Measurements from ENCODE around the gene MOB3A.
"Not testable (repeated sequence)": the region's sequence is repeated elsewhere in the genome, so short reads cannot be mapped to it uniquely, and the experiment has no call there.

MOB3A gene

DNA sequence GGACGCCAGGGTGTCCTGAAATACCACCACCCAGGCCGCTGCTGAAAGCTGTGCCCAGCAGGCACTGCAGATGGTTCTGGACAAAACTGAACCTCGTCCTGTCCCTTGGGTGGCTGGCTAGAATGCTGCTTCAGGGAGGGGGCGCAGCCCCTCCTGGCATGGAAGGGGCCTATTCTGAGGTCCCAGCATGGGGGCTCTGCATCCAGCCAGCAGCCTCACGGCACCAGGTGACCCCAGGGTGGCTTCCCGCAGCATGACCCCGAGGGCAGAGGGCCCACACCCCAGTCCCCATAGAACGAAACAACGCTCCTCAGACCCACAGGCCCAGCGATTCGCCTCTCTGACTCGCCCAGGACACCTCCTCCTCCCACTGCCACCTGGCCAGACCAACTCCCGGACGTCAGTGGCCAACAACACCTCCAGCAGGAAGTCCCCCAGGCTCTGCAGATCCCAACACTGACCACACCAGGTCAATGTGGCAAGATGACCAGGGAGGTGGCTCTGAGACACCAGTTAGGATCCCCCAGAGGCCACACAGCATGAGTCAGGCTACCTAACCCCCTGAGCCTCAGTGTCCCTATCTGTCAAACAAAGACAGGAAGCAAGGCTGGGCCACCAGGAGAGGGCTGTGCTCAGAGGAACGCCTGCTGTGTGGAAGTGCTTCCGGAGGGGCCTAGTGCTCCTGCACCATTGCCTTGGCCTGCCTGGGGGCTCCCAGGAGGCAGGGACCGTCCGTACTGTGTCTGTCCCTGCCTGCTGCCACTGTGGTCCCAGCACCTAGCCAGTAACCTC is 51.2 kb downstream of the MOB3A start:
- no peak for DNase-seq

DNA sequence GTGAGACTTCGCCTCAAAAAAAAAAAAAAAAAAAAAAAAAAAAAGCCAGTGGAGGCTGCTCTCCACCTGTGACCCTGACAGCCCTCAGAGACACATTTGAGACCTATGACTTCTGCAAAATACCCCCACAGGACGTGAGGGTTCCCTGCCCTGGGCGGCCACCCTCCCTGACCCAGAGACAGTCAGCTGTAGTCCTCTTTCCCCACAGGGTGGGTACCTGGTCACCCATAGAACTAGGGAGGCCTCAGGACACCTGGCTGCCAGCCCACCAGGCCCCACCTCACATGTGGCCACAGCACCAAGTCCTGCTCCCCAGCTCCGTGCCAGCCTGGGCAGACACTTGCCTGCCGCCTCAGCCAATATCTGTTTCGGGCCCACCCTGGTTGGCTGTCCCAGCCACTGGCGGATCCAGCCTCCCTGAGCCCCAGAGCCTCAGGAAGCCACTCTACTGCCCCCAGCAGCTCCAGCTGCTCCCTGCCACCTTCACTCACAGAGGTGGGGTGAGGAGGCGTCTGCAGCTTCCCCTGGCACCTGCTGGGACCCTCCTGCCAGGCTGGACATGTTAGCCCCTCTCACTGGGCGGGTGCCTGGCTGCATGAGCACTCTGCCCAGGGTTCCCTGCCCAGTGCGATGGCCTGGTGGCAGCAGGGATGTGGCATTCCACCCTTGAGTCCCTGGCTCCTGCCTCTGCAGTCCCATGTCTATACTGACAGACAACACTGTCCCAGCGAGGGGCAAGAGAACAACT is 52.0 kb downstream of the MOB3A start:
- no peak for DNase-seq

DNA sequence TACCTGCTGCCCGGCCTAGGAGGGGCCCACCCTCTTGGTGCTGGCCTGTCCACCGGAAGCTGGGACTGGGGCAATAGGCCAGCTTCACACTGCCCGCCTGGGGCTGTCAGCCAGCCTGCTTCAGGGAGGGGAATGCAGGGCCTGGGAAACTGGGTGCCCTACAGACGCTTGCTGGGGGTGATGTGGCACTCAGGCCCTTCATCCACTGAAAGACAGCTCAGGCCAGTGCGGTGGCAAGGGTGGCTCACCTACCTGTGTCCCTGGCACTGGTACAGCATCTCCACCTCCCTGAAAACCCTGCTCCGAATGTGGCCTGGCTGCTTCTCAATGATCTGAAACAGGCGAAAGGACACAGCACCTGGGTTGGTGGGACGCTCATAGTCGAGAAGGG is 52.9 kb downstream of the MOB3A start:
- DNase-seq: no peak

DNA sequence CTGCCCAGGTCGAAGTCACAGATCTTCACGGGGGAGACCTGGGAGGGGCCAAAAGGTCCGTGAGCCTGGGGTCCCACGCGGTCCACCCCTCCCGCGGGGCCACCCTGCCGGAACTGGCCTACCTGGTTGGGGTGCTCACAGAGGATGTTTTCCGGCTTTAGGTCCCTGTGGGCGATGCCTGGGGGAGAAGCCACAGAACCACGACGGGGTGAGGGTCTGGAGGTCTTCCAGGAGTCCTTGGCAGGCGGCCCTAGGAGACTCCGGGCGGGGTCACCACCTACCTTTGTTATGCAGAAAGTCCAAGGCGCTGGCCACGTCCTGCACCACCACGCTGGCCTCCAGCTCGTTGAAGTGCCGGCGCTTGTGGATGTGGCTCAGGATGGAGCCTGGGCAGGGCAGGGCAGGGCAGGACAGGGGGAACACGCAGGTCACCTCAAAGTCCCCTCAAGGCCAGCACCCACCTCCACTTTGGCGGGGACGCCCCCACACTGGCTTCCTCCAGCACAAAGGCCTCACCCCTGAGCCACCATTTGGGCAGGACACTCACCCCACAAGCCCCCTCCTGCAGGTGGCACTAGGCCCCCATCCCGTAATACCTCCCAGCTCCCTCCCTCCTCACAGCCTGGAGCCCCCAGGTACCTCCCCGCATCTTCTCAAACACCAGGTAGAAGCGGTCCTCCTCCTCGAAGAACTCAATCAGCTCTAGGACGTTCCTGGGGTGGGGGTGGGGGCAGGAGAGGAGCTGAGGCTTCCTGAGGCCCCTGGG is 53.5 kb downstream of the MOB3A start:
- DNase-seq: no peak

DNA sequence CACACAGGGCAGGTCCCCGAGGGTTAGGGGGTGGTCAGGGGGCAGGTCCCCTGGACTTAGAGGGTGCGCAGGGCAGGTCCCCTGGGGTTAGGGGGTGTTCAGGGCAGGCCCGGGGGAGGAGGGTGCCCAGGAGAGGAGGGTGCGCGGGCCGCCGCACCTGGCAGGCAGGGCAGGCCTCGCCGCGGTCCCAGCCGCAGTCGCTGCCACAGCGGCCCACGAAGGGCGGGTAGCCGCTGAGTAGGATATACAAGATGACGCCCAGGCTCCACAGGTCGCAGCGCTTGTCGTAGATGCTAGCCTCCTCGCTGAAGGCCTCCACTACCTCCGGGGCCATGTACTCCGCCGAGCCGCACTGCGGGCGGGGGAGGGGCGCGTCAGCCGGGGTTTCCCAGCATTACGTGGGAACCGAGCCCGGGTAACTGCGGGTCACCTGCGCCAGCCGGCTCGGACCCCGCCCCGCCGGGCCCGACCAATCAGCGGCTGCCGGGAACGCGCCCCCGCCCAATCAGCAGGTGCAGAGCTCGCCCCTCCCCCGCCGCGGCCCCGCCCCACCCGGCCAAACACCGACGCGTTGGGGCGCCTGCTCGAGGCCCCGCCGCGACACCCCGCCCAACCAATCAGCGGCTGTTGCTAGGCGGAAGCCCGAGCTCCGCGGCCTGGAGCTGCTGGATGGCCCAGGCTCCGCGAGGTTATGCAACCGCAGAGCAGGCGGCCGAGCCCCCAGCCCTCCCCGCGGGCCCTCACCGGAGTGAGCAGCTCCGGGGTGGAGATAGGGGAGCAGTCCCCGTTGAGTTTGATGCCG is 54.2 kb downstream of the MOB3A start:
- peak; percentile 99 to 100 (median 100) for DNase-seq

DNA sequence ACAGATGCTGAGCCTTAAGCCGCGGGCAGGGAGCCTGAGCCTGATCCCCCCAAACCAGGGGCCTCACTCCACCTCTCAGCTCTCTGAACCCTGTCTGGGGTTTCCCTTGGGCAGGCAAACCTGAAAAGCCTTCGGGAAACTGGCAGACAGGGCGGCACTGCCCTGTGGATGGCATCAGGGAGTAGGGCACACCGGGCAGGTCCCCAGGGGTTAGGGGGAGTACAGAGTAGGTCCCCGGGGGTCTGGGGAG is 54.8 kb downstream of the MOB3A start:
- DNase-seq: no peak

DNA sequence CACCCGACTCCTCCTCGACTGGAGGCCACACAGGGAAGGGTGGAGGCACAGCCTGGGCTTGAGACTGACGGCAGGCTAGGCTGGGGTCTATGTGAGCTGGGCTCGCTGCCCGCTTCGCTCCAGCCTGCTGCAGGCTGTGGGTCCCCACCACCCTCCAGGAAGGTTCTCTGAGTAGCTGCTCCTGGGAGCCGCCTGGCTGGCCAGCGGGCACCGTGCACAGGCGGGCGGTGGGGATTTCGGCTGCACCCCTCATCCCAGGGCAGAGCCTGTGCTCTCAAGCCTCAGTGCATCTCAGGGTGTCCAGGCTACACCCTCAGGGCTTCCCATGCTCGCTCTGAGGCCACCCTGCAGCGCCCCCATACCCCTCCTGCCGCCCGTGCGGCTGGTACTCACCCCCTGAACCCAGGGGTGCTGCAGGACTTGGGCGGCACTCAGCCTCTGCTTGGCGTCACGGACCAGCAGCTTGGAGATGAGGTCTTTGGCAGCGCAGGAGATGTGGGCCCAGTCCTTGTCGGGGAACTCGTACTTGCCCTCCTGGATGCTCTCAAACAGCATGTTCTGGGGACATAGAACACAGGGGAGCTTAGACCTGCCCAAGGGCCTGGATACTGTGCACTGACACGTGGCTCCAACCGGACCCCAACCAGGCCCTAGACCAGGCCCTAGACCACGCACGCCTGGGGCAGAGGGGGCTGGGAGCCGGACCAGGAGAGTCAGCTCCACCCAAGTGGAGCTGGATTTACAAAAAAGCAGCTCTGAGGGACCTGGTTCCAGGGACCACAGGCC is 55.3 kb downstream of the MOB3A start:
- DNase-seq: no peak

DNA sequence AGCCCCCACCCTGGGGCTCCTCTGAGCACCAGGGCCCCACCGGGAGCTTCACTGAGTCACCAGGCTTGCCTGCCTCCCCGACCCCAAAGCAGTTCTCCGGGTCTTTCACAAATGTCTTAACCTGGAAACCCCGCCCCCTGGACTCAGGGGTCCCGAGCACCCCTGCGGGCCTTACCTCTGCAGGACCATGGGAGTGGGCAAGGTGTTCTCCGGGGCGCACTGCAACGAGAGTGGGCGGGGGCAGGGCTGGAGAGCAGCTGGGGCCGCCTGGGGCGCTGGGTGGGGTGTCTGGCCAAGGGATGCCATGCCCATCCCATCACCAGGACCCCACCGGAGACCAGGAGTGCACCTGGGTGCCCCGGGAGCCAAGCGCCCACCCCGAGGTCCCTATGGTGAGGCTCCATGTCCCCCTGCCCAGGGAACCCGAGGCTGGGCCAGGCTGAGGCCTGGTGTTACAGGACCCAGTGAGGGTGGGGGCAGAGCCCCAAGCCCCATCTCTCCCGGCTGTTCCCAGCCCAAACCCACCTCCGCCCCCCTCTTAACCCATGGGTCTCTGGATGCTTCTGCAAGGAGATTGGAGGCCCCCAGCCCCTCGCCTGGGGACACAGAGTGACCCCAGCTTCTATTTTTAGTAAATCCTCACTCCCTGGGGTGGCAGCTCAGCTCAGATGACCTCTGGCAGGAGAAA is 56.0 kb downstream of the MOB3A start:
- no peak for DNase-seq

DNA sequence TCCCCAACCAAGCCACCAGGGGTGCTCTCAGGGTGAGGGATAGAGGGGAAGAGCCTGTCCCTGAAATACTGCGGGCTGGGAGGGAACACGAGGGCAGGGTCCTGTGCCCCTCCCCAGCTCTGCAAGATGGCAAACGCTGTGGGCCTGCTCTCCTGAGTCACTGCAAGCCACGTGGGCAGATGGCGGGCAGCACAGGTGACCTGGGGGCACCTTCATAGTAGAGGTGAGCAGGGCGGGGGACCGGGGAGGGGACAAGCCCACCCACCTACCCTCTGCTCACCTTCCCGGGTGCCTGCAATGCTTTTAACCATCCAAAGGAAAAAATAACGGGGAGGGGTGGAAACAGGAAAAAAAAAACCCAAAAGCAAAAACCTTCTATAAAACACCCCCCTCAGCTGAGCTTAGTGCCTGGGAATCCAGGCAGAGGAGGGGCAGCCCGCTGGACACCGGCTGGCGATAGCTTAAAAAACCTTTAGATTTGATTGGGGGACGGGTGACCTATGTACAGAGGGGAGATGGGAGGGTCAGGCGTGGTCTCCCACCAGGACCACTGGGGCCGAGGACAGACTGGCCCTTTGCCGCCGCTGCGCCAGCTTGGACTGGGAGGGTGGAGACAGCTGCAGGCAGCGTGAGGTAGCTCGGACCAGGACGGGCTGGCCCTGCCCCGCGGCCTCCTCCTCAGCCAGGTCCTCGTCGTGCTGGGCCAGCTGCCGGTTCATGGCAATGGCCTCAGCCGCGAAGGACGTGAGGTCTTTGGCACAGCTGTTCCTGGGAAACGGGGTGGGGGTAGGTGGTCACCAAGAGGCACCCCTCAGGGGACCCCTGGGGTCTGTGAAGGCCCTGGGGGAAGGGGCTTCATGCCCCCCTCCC is 56.8 kb downstream of the MOB3A start:
- no peak for DNase-seq

DNA sequence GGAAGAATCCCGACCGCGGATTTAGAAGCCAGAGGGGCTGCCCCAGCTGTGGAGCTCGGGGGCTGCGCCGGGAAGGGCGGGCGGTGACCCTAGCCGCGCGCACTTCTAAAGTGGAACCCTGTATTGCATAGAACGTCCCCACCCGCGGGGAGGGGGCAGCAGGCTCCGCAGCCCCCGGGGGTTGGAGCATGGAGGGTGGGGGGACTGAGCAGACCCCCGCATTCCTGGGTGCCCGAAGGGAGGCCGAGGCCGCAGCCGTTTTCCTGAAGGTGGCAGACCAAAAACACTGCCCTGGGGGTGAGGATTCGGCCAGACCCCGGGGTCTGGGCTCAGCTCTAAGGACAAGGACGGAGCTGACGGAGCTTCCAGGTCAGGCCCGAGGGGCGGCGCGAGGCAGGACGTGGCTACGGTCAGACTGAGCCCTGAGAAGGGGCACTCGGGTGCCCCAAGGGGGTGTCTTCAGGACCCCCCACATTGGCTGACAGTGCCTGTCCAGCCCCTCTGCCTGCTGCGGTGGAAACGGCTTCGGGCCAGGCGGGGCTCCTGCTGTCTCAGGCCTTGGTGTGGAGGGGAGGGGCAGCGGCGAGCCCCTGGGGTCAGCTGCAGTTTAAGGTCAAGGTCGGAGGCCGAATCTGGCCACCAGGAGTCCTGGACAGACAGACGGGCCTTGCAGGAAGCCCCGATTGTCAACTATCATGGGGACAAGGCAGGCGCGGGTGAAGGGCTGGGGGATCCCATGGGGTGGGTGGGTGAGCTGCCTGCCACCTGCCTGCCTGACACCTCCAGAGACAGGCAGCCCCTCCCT is 57.6 kb downstream of the MOB3A start:
- no peak for DNase-seq

DNA sequence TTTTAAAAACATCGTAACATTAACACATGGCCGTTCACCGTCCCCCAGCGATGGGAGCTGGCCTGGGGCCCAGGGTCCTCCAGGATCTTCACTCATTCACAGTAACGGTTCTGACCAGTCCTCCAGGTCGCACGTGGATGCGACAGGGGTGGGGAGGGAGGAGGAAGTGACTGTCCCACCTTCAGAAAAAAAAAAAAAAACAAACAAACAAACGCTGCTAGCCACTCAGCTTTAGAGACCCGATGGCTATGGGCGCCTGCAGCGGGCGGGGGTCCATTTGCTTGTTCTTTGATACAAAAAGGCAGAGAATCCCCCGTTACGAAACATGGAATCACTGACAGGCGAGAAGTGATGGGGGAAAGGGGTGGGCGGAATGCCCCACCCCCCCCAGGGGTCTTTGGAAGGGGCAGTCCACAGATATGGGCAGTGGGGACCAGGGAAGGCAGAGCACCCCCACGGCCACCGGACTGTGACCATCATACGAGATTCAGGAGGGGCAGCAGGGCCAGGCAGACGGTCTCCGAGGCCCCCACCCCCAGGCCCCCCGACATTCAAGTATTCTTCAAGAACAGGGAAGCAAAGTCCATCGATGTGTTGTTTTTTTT is 58.4 kb downstream of the MOB3A start:
- no peak for DNase-seq

DNA sequence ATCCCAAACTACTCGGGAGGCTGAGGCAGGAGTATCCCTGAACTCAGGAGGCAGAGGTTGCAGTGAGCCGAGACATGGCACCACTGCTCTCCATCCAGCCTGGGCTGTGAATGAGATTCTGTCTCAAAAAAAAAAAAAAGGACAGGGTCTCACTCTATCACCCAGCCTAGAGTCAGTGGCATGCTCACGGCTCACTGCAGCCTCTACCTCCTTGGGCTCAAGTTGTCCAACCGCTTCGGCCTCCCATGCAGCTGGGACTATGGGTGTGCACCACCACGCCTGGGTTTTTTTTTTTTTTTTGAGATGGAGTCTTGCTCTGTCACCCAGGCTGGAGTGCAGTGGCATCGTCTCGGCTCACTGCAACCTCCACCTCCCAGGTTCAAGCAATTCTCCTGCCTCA is 59.7 kb downstream of the MOB3A start:
- no peak for DNase-seq

DNA sequence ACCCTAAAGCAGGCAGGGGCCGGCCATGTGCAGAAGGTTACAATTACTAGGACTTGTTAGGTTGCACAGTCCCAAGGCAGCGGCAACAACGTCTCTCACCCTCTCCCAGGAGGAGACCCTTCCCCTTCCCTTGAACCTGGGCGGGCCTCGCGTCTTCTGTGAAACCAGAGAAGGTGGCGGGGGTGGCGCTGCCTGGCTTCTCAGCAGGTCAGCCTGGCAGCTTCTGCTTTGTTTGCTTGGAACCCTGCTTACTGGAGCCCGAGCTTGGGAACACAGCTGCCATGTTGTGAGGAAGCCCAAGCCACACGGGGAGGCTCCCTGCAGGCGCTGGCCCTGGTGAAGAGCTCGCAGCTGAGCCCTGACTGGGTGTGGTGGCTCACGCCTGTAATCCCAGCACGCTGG is 60.5 kb downstream of the MOB3A start:
- DNase-seq: no peak

DNA sequence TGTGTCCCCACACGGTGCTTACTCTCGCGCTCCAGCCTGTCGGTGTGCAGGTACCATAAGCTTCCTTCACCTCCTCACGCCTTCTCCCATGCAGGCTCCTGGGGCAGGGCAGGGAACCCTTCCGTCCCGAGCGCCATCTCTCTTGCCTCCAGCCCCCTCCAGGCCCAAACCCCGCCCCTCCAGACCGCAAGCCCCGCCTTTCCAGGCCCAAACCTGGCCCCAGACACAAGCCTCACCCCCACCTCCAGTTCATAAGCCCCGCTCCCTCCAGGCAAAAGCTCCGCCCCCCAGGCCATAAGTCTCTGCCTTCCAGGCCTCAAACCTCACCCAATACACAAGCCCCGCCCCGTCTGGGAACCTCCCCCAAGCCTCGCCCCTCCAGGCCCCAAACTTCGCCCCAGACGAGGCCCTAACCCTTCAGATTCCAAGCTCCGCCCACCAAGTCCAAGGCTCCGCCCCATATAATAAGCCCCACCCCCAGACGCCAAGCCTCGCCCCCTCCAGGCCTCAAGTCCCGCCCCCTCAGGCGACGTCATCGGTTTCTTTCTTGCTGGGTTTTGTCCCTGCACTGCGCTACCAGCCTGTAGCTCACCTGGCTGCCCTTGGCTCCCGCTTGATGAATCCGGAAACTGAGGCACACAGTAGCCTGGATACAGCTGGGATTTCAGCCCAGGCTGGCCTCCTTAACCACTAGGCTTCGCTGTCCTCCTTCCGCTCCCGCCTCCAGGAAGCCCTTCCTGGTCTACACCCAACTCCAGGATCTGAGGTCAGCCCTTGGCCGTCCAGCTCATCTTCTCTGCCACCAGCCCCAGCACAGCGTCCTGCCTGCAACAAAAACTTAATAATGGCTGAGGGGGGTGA is 61.2 kb downstream of the MOB3A start:
- peak in 3 of 4 experiments; percentile 27 to 52 (median 34) for DNase-seq

DNA sequence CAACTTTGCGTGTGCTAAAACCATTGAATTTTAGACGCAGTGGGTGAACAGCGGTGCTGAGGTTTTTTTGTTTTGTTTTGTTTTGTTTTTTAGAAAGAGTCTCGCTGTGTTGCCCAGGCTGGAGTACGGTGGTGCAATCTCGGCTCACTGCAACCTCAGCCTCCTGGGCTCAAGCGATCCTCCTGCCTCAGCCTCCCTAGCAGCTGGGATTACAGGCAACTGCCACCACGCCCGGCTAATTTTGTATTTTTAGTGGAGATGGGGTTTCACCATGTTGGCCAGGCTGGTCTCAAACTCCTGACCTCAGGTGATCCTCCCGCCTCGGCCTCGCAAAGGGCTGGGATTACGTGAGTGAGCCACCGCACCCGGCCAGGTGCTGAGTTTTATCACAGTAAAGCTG is 61.9 kb downstream of the MOB3A start:
- not testable (repeated sequence) for DNase-seq

DNA sequence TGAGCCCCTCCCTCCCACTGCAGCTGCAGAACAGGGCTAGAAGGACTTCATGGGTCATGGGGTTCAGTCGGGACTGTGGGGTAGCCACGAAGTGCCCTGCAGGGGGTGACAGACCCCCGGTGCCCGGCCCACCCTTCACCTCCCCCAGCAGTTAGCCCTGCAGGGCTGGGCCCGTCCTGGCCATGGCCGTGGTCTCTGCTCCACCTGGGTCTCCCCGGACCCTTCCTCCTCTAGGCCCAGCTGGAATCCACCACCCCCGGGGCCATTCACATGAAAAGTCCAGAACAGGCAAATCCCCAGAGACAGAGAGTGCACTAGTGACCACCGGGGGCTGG is 62.3 kb downstream of the MOB3A start:
- DNase-seq: no peak

DNA sequence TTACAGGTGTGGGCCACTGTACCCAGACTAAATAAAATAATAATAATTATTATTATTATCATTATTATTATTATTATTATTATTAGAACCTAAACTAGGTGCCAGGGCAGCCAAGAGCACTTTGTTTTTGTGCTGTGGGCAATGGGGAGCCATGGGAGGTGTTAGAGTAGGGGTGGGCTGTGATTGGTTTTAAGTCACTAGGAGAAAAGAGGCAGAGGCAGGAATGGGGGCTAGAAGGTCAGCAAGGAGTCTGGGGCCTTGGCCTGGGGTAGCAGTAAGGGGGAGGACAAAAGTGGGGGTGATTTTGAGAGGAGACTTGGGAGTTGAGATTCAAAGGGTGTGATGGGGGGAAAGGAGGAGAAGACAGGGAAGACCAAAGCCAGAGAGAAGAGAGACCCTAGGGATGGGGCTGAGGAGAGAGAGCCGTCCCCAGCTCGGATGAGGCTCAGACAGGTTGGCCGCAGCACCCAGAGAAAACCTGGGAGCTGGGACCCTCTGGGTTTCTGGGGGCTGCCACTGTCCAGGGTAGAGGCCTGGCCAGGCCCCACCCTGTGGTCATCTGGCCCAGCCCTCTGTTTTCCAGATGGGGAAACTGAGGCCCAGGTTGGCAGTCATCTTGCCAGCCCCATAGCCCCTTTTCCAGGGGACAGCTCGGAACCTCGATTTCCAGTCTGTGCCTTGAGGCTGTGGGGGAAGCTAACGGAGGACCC is 62.9 kb downstream of the MOB3A start:
- DNase-seq: no peak
